ENCODE data around the gene THSD7A. TPM values are rescaled to one million over a fixed set of nuclear protein-coding genes. Genes with fewer than 3 reads are reported as not detected.

THSD7A gene
- total and polyA plus RNA-seq, 2 of the 8 experiments (the other 6 are each of a cell fraction or from before 2014, with no cell fraction given), result 0.44 to 1.2 TPM

- Histone ChIP-seq H3K18ac (ENCODE audit: extremely low read depth, low read length) (no peak overlapping the region), H3K27me3 (replicated peaks in 1 of 4; ENCODE audit: control insufficient read depth in 3 of 4, extremely low read depth in 1 of 4, insufficient read depth in 3 of 4, low read length in 3 of 4) (peaks cover 0 to 1% (median 0%) of the 10 kb centered on the region in 4 experiments; a peak in 1 of 7 replicates), H3K23me2 (ENCODE audit: low read depth, low read length) (no peaks in the 10 kb centered on the region), H2BK120ac (replicated peaks; ENCODE audit: low read depth, low read length) (no peak overlapping the region), H4K20me1 (replicated peaks in 1 of 2; ENCODE audit: control insufficient read depth in 1 of 2, insufficient read depth in 2 of 2, low read length in 2 of 2) (no peaks in the 10 kb centered on the region), H3K9ac (replicated peaks in 1 of 4; ENCODE audit: extremely low read depth in 1 of 4, low read depth in 3 of 4, low read length in 3 of 4) (no peak overlapping the region), H2AK5ac (ENCODE audit: low read depth, low read length) (no peak overlapping the region), H3K4me2 (ENCODE audit: insufficient read depth in 1 of 2, low read depth in 2 of 2, low read length in 2 of 2) (no peak overlapping the region), H3K27ac (ENCODE audit: low read depth, low read length) (no peak overlapping the region), H2BK12ac (ENCODE audit: low read depth, low read length) (no peak overlapping the region), H4K91ac (replicated peaks; ENCODE audit: insufficient read length, low read length) (no peak overlapping the region), H2AFZ (ENCODE audit: low read length) (no peak overlapping the region), H2BK15ac (ENCODE audit: low read length) (no peak overlapping the region), H2BK5ac (ENCODE audit: low read depth, low read length) (no peak overlapping the region), H3K4me3 (ENCODE audit: extremely low read depth in 1 of 4, insufficient read depth in 2 of 4, low read depth in 3 of 4, low read length in 4 of 4) (no peak overlapping the region), H3K79me1 (ENCODE audit: low read depth, low read length) (no peaks in the 10 kb centered on the region), H3K4me1 (replicated peaks in 1 of 4; ENCODE audit: control insufficient read depth in 3 of 4, insufficient read depth in 4 of 4, low read length in 3 of 4) (peaks cover 0 to 2% (median 0%) of the 10 kb centered on the region in 4 experiments; a peak in 1 of 7 replicates), H3K4ac (replicated peaks; ENCODE audit: insufficient read length, low read depth, low read length) (no peak overlapping the region), H3K14ac (ENCODE audit: insufficient read length) (no peak overlapping the region), H4K8ac (ENCODE audit: extremely low read depth, insufficient read depth, low read length) (no peak overlapping the region), H3K9me3 (ENCODE audit: insufficient read depth in 2 of 2, low read depth in 1 of 2, low read length in 1 of 2) (no peaks in the 10 kb centered on the region), H3K36me3 (ENCODE audit: control insufficient read depth in 2 of 4, insufficient read depth in 4 of 4, low read length in 3 of 4) (no peaks in the 10 kb centered on the region; a peak in 2 of 8 replicates), H4K5ac (ENCODE audit: insufficient read length, low read depth, low read length) (no peak overlapping the region), H3K56ac (replicated peaks; ENCODE audit: insufficient read length, low read depth, low read length) (no peak overlapping the region), H3K79me2 (ENCODE audit: control insufficient read depth in 1 of 2, insufficient read depth in 2 of 2, low read length in 2 of 2) (no peaks in the 10 kb centered on the region), H3K23ac (ENCODE audit: insufficient read length) (no peak overlapping the region), H2BK20ac (ENCODE audit: low read length) (no peak overlapping the region)
- CTCF ChIA-PET (ENCODE audit: partially characterized antibody), result no interaction called here
- no peak for DNase-seq (ENCODE audit: low read depth in 1 of 2, low spot score in 2 of 2)
- POLR2A ChIA-PET (ENCODE audit: partially characterized antibody), result no interaction called here
- no peak for FAIRE-seq
- no peak for TF ChIP-seq CTBP2 (IDR thresholded peaks at IDR 0.05; ENCODE audit: borderline replicate concordance, insufficient read depth, insufficient read length, low read length)
- no peak for TF ChIP-seq ASH2L (IDR thresholded peaks at IDR 0.05; ENCODE audit: low read length)
- no peak for TF ChIP-seq E2F6 (IDR thresholded peaks at IDR 0.05)
- TF ChIP-seq SIN3A (conservative IDR thresholded peaks at IDR 0.05 in 1 of 2, IDR thresholded peaks at IDR 0.05 in 1 of 2; ENCODE audit: low read depth in 1 of 2, low read length in 2 of 2), result no peak
- TF ChIP-seq RAD21 (IDR thresholded peaks at IDR 0.05 in 1 of 2, conservative IDR thresholded peaks at IDR 0.05 in 1 of 2; ENCODE audit: low read depth in 2 of 2, low read length in 2 of 2), result no peak
- no peak for TF ChIP-seq SP4 (IDR thresholded peaks at IDR 0.05; ENCODE audit: low read length)
- TF ChIP-seq POLR2A (IDR thresholded peaks at IDR 0.05; ENCODE audit: control extremely low read depth in 1 of 2, low read depth in 2 of 2, low read length in 2 of 2), result no peak
- TF ChIP-seq CREB1 (IDR thresholded peaks at IDR 0.05), result no peak
- TF ChIP-seq SRF (IDR thresholded peaks at IDR 0.05; ENCODE audit: low read depth, low read length), result no peak
- no peak for TF ChIP-seq POLR2AphosphoS5 (IDR thresholded peaks at IDR 0.05; ENCODE audit: low read depth, low read length)
- no peak for TF ChIP-seq YY1 (IDR thresholded peaks at IDR 0.05; ENCODE audit: low read depth, low read length)
- TF ChIP-seq SP1 (IDR thresholded peaks at IDR 0.05; ENCODE audit: low read depth, low read length), result no peak
- no peak for TF ChIP-seq RNF2 (IDR thresholded peaks at IDR 0.05; ENCODE audit: borderline replicate concordance, low read depth, low read length, missing control alignments, poor library complexity, severe bottlenecking)
- TF ChIP-seq NRF1 (IDR thresholded peaks at IDR 0.05; ENCODE audit: low read depth, low read length), result no peak
- TF ChIP-seq FOSL1 (IDR thresholded peaks at IDR 0.05; ENCODE audit: insufficient read depth, low read depth, low read length), result no peak
- no peak for TF ChIP-seq TEAD4 (IDR thresholded peaks at IDR 0.05; ENCODE audit: low read depth, low read length)
Observed at GRCh38 chr7:11716185-11716584, 115.8 kb downstream of the THSD7A start.

All from H1 (cell line).